Activated CD8-positive, alpha-beta memory T cell treated with anti-CD3 and anti-CD28 coated beads for 1 hour (primary cell): ENCODE measurements around the gene FKBP5.

Experiments
- DNase-seq, 2 donors: peaks; one replicate each; pipeline ENCODE4 v3.0.0-alpha.2; 2020; ENCODE audit warnings: low read depth in 1 of 2; ENCODE audit errors: extremely low read depth in 1 of 2

FKBP5 gene

GRCh38 chr6:35668096-35668495 lies 20.6 kb downstream of the FKBP5 start:
- DNase-seq = no peak

- DNase-seq = no peak
Measured at GRCh38 chr6:35665573-35665972, 23.1 kb downstream of the FKBP5 start.

- no peak for DNase-seq
Measured at GRCh38 chr6:35664945-35665344, 23.8 kb downstream of the FKBP5 start.

- no peak for DNase-seq
Measured at GRCh38 chr6:35663447-35664235, 25.1 kb downstream of the FKBP5 start.

- DNase-seq = no peak
Measured at GRCh38 chr6:35662999-35663398, 25.7 kb downstream of the FKBP5 start.

GRCh38 chr6:35654883-35655282 lies 33.8 kb downstream of the FKBP5 start:
- DNase-seq = no peak

- no peak for DNase-seq
Measured at GRCh38 chr6:35651244-35651643, 37.5 kb downstream of the FKBP5 start.

GRCh38 chr6:35650015-35650414 lies 38.7 kb downstream of the FKBP5 start:
- DNase-seq = no peak

- DNase-seq = no peak
Measured at GRCh38 chr6:35648203-35648602, 40.5 kb downstream of the FKBP5 start.

GRCh38 chr6:35647400-35647799 lies 41.3 kb downstream of the FKBP5 start:
- no peak for DNase-seq

- DNase-seq = no peak
Measured at GRCh38 chr6:35643162-35643535, 45.6 kb downstream of the FKBP5 start.

GRCh38 chr6:35642471-35643161 lies 46.1 kb downstream of the FKBP5 start:
- DNase-seq = no peak

GRCh38 chr6:35640017-35640664 lies 48.6 kb downstream of the FKBP5 start:
- DNase-seq = no peak

- no peak for DNase-seq
Measured at GRCh38 chr6:35638679-35639078, 50.0 kb downstream of the FKBP5 start.

GRCh38 chr6:35637911-35638310 lies 50.8 kb downstream of the FKBP5 start:
- no peak for DNase-seq

- no peak for DNase-seq
Measured at GRCh38 chr6:35635601-35636597, 52.8 kb downstream of the FKBP5 start.

- DNase-seq = no peak
Measured at GRCh38 chr6:35634316-35634715, 54.4 kb downstream of the FKBP5 start.

GRCh38 chr6:35633579-35634089 lies 55.1 kb downstream of the FKBP5 start:
- no peak for DNase-seq

GRCh38 chr6:35629876-35630378 lies 58.8 kb downstream of the FKBP5 start:
- DNase-seq = no peak

- no peak for DNase-seq
Measured at GRCh38 chr6:35626401-35626800, 62.3 kb downstream of the FKBP5 start.
